Measurements from ENCODE around the gene ZNF441. TPM values are rescaled to one million over a fixed set of nuclear protein-coding genes. Genes with fewer than 3 reads are reported as not detected.
A peak's percentile ranks its signal among the peaks of the same experiment; 100 is the strongest.

The ZNF441 gene
- 6.4 and 6.6 TPM in 2 replicates for total RNA-seq
- long read RNA-seq, full-length matches to known transcripts, result 55 of 62 reads
- long read RNA-seq, partial matches to known transcripts, result 1 of 62 reads
- long read RNA-seq, other reads (novel, unspliced or antisense), result 6 of 62 reads

GRCh38 chr19:11766597-11767591 lies at the start of gene ZNF441:
Gene ZNF441 (plus strand): TSS chr19:11767000. CDS start chr19:11767194, 194 bp downstream.
- Mint-ChIP-seq H3K27ac (ENCODE audit: unreplicated experiment) (peak within 1 kb of the TSS; percentile 100), H3K4me3 (ENCODE audit: unreplicated experiment) (peak within 1 kb of the TSS; percentile 100), H3K36me3 (ENCODE audit: unreplicated experiment) (peaks cover 12% of the 10 kb centered on the region), H3K4me1 (ENCODE audit: unreplicated experiment) (peaks cover 18% of the 10 kb centered on the region), H3K9me3 (ENCODE audit: unreplicated experiment) (peaks cover 22% of the 10 kb centered on the region), H3K27me3 (ENCODE audit: unreplicated experiment) (peaks cover 13% of the 10 kb centered on the region)
- TF ChIP-seq, protein P1, sequence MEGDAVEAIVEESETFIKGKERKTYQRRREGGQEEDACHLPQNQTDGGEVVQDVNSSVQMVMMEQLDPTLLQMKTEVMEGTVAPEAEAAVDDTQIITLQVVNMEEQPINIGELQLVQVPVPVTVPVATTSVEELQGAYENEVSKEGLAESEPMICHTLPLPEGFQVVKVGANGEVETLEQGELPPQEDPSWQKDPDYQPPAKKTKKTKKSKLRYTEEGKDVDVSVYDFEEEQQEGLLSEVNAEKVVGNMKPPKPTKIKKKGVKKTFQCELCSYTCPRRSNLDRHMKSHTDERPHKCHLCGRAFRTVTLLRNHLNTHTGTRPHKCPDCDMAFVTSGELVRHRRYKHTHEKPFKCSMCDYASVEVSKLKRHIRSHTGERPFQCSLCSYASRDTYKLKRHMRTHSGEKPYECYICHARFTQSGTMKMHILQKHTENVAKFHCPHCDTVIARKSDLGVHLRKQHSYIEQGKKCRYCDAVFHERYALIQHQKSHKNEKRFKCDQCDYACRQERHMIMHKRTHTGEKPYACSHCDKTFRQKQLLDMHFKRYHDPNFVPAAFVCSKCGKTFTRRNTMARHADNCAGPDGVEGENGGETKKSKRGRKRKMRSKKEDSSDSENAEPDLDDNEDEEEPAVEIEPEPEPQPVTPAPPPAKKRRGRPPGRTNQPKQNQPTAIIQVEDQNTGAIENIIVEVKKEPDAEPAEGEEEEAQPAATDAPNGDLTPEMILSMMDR (IDR thresholded peaks at IDR 0.05), result no peak
- peak; percentile 98 for DNase-seq (ENCODE audit: extremely low spot score, unreplicated experiment)

- Mint-ChIP-seq H3K4me1 (ENCODE audit: unreplicated experiment) (no peaks in the 10 kb centered on the region), H3K9me3 (ENCODE audit: unreplicated experiment) (peaks cover 44% of the 10 kb centered on the region), H3K27ac (ENCODE audit: unreplicated experiment) (no peak overlapping the region), H3K27me3 (ENCODE audit: unreplicated experiment) (no peaks in the 10 kb centered on the region), H3K4me3 (ENCODE audit: unreplicated experiment) (no peak overlapping the region), H3K36me3 (ENCODE audit: unreplicated experiment) (peaks cover 60% of the 10 kb centered on the region)
- TF ChIP-seq, protein P1 (IDR thresholded peaks at IDR 0.05), result no peak
- no peak for DNase-seq (ENCODE audit: extremely low spot score, unreplicated experiment)
Measured at GRCh38 chr19:11721681-11722080, 45.1 kb upstream of the ZNF441 start.

DNA sequence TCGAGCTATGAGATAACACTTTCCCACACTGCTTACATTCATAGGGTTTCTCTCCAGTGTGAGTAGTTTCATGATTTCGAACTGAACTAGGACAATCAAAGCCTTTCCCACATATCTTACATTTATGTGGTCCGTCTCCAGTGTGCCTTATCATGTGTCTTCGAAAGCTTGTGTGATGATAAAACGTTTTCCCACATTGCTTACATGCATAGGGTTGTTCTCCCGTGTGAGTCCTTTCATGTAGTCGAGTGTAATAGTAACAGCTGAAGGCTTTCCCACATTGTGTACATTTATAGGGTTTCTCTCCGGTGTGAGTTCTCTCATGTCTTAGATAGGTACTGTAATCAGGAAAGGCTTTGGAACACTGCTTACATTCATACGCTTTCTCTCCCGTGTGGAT lies 44.4 kb upstream of the ZNF441 start:
- DNase-seq (ENCODE audit: extremely low spot score, unreplicated experiment), result no peak
- TF ChIP-seq, protein P1 (IDR thresholded peaks at IDR 0.05), result no peak
- peaks cover 46% of the 10 kb centered on the region for H3K9me3 Mint-ChIP-seq (ENCODE audit: unreplicated experiment)
- H3K27ac Mint-ChIP-seq (ENCODE audit: unreplicated experiment), result no peak overlapping the region
- no peak overlapping the region for H3K4me3 Mint-ChIP-seq (ENCODE audit: unreplicated experiment)
- H3K36me3 Mint-ChIP-seq (ENCODE audit: unreplicated experiment), result peaks cover 65% of the 10 kb centered on the region
- no peaks in the 10 kb centered on the region for H3K4me1 Mint-ChIP-seq (ENCODE audit: unreplicated experiment)
- no peaks in the 10 kb centered on the region for H3K27me3 Mint-ChIP-seq (ENCODE audit: unreplicated experiment)

DNA sequence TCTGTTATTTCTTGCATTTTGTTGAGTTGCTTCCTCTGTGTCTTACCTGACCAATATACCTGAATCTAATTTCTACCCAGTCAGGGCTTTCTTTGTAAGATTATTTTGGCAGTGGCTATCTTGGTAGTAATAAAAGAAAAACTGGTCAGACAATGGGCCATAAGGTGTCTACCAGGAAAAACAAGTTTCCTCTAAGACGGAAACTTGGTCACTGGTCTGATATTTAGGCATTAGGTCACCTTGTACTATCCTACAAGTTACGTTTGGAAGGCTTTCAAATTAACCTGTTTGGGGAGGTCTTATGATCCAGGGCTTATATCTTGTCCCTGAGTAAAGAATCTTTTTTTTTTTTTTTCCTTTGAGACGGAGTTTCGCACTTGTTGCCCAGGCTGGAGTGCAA lies 37.2 kb upstream of the ZNF441 start:
- H3K9me3 Mint-ChIP-seq (ENCODE audit: unreplicated experiment), result peaks cover 18% of the 10 kb centered on the region
- H3K36me3 Mint-ChIP-seq (ENCODE audit: unreplicated experiment), result peaks cover 42% of the 10 kb centered on the region
- TF ChIP-seq, protein P1 (IDR thresholded peaks at IDR 0.05), result no peak
- no peak overlapping the region for H3K4me3 Mint-ChIP-seq (ENCODE audit: unreplicated experiment)
- H3K4me1 Mint-ChIP-seq (ENCODE audit: unreplicated experiment), result no peaks in the 10 kb centered on the region
- H3K27me3 Mint-ChIP-seq (ENCODE audit: unreplicated experiment), result no peaks in the 10 kb centered on the region
- DNase-seq (ENCODE audit: extremely low spot score, unreplicated experiment), result no peak
- no peak overlapping the region for H3K27ac Mint-ChIP-seq (ENCODE audit: unreplicated experiment)

- H3K4me3 Mint-ChIP-seq (ENCODE audit: unreplicated experiment), result no peak overlapping the region
- TF ChIP-seq, protein P1 (IDR thresholded peaks at IDR 0.05), result no peak
- H3K9me3 Mint-ChIP-seq (ENCODE audit: unreplicated experiment), result no peaks in the 10 kb centered on the region
- H3K27ac Mint-ChIP-seq (ENCODE audit: unreplicated experiment), result no peak overlapping the region
- peaks cover 27% of the 10 kb centered on the region for H3K4me1 Mint-ChIP-seq (ENCODE audit: unreplicated experiment)
- H3K27me3 Mint-ChIP-seq (ENCODE audit: unreplicated experiment), result no peaks in the 10 kb centered on the region
- DNase-seq (ENCODE audit: extremely low spot score, unreplicated experiment), result no peak
- peaks cover 13% of the 10 kb centered on the region for H3K36me3 Mint-ChIP-seq (ENCODE audit: unreplicated experiment)
Measured at GRCh38 chr19:11735375-11735774, 31.4 kb upstream of the ZNF441 start.
